ENCODE data around the gene PI4KB.
"Not testable (repeated sequence)": the region's sequence is repeated elsewhere in the genome, so short reads cannot be mapped to it uniquely, and the experiment has no call there.

The PI4KB gene

GRCh38 chr1:151281225-151281968 is 45.8 kb downstream of the PI4KB start:
- DNase-seq (ENCODE audit: low spot score): peak; percentile 96

GRCh38 chr1:151277249-151277648 is 50.0 kb downstream of the PI4KB start:
- no peak for DNase-seq (ENCODE audit: low spot score)

GRCh38 chr1:151275341-151275740 is 51.9 kb downstream of the PI4KB start:
- DNase-seq (ENCODE audit: low spot score): not testable (repeated sequence)

- no peak for DNase-seq (ENCODE audit: low spot score)
These were observed 53.2 kb downstream of the PI4KB start for GRCh38 chr1:151273924-151274466.

GRCh38 chr1:151267760-151268159 is 59.5 kb downstream of the PI4KB start:
- DNase-seq (ENCODE audit: low spot score): no peak

- DNase-seq (ENCODE audit: low spot score): no peak
These were observed 60.4 kb downstream of the PI4KB start for GRCh38 chr1:151266821-151267220.

GRCh38 chr1:151266315-151266714 is 60.9 kb downstream of the PI4KB start:
- DNase-seq (ENCODE audit: low spot score): no peak

GRCh38 chr1:151265446-151266236 is 61.6 kb downstream of the PI4KB start:
- DNase-seq (ENCODE audit: low spot score): no peak

GRCh38 chr1:151259351-151259750 is 67.9 kb downstream of the PI4KB start:
- DNase-seq (ENCODE audit: low spot score): no peak

GRCh38 chr1:151255381-151255780 is 71.8 kb downstream of the PI4KB start:
- no peak for DNase-seq (ENCODE audit: low spot score)

- DNase-seq (ENCODE audit: low spot score): peak; percentile 97
These were observed 72.7 kb downstream of the PI4KB start, which contains the start of gene PSMD4 for GRCh38 chr1:151254217-151255213. TSS of gene PSMD4 (plus strand) at chr1:151254734. CDS start at chr1:151254783, 49 bp downstream.

GRCh38 chr1:151251656-151252470 is 75.4 kb downstream of the PI4KB start:
- peak; percentile 81 for DNase-seq (ENCODE audit: low spot score)

- no peak for DNase-seq (ENCODE audit: low spot score)
These were observed 80.4 kb downstream of the PI4KB start for GRCh38 chr1:151246786-151247185.

GRCh38 chr1:151243683-151244216 is 83.5 kb downstream of the PI4KB start:
- no peak for DNase-seq (ENCODE audit: low spot score)

GRCh38 chr1:151242442-151242841 is 84.8 kb downstream of the PI4KB start:
- DNase-seq (ENCODE audit: low spot score): no peak

Measured in LoVo (cell line).